Cardiac muscle cell (in vitro differentiated cells and primary cell): ENCODE data around the gene KCNS1. TPM values are rescaled to one million over a fixed set of nuclear protein-coding genes. Genes with fewer than 3 reads are reported as not detected.

Experiments
- DNase-seq, 2 donors: peaks; one replicate each; pipeline versions ENCODE4 v3.0.0 to v3.0.0-alpha.2; 2010 to 2017; ENCODE audit warnings: low read depth in 1 of 2, low spot score in 1 of 2
- H3K27ac ChIP-seq: fragments of 200-600 bp; sonication (generic); 2 replicates; pipeline ENCODE4 v1.5.1; 2016
- H3K27me3 ChIP-seq: fragments of 200-600 bp; sonication (generic); 2 replicates; pipeline ENCODE4 v1.6.0; 2016; ENCODE audit warnings: control low read depth
- H3K36me3 ChIP-seq: fragments of 200-600 bp; sonication (generic); 2 replicates; pipeline ENCODE4 v1.5.1; 2016; ENCODE audit warnings: control low read depth
- H3K4me1 ChIP-seq: fragments of 200-600 bp; sonication (generic); 2 replicates; pipeline ENCODE4 v1.8.1; 2017; ENCODE audit warnings: low read depth, mild to moderate bottlenecking, mixed run types
- H3K4me3 ChIP-seq: fragments of 200-600 bp; sonication (generic); 2 replicates; pipeline ENCODE4 v1.5.1; 2016; ENCODE audit warnings: mild to moderate bottlenecking
- H3K9me3 ChIP-seq: fragments of 200-600 bp; sonication (generic); 2 replicates; pipeline ENCODE4 v1.5.1; 2017; ENCODE audit warnings: low read depth, mild to moderate bottlenecking, control low read depth
- polyA plus RNA-seq: library from polyadenylated mRNA; unstranded; fragments of >200 nt; fragmentation: Nextera tagmentation; extraction: Ambion mirVana; gene quantifications from 2 replicates; pipeline ENCODE4 v1.2.1, GENCODE V29; 2016
- total RNA-seq: library from RNA; depleted of rRNA; stranded (reverse); fragments of >200 nt; gene quantifications from 2 replicates; pipeline ENCODE4 v1.2.3, GENCODE V29; 2016
- TF ChIP-seq, protein P1 (sequence below): IDR thresholded peaks from 2 replicates; pipeline ENCODE4 v1.5.1; 2012; ENCODE audit warnings: low read depth, mild to moderate bottlenecking, low read length

The KCNS1 gene
- total and polyA plus RNA-seq, 2 experiments from 2014 or later, result not detected

DNA sequence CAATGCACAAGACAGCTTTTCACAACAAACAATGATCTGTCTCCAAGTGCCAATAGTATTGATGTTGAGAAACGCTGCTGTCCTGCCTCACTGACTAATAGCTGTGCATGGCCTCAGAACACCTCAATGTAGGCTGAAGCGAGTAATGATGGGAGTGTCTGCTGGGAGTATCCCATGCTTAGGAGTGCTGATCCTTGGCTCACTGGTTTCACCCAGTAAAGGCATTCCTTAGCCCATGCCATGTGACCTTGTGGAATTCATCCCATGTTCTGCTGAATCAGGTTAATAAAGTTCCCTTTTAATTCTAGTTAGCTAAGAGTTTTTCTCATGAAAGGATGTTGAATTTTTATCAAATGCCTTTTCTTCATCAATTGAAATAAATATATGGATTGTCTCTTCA is 27.2 kb upstream of the KCNS1 start:
- TF ChIP-seq, protein P1, sequence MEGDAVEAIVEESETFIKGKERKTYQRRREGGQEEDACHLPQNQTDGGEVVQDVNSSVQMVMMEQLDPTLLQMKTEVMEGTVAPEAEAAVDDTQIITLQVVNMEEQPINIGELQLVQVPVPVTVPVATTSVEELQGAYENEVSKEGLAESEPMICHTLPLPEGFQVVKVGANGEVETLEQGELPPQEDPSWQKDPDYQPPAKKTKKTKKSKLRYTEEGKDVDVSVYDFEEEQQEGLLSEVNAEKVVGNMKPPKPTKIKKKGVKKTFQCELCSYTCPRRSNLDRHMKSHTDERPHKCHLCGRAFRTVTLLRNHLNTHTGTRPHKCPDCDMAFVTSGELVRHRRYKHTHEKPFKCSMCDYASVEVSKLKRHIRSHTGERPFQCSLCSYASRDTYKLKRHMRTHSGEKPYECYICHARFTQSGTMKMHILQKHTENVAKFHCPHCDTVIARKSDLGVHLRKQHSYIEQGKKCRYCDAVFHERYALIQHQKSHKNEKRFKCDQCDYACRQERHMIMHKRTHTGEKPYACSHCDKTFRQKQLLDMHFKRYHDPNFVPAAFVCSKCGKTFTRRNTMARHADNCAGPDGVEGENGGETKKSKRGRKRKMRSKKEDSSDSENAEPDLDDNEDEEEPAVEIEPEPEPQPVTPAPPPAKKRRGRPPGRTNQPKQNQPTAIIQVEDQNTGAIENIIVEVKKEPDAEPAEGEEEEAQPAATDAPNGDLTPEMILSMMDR, result no peak
- Histone ChIP-seq H3K27me3 (peaks cover 22% of the 10 kb centered on the region), H3K4me1 (no peaks in the 10 kb centered on the region), H3K9me3 (no peaks in the 10 kb centered on the region), H3K27ac (no peak overlapping the region), H3K4me3 (no peak overlapping the region), H3K36me3 (no peaks in the 10 kb centered on the region)
- no peak for DNase-seq

DNA sequence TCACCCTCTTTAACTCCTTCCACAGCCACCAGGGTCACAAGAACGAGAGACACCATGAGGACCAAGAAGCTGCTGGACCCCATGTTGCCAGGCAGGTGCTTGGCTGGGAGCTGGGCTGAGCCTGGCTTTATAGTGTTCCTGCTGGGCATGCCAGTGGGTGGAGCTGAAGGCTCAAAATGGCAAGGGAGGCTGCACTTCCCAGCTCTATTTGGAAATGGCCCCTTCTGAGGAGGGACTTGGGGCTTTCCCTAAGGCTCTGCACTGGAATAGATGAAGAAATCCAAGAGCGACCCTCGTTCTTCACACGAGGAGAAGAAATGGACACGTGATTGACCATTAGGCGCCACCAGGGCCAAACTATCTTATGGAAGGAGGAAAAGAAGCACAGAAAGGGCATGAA is 23.4 kb upstream of the KCNS1 start, which contains the start of gene WFDC12:
Gene WFDC12 (minus strand): TSS at position 101 of the 400 bp plus-strand sequence. CDS start 18 bp downstream, at position 83.
- DNase-seq, result no peak

DNA sequence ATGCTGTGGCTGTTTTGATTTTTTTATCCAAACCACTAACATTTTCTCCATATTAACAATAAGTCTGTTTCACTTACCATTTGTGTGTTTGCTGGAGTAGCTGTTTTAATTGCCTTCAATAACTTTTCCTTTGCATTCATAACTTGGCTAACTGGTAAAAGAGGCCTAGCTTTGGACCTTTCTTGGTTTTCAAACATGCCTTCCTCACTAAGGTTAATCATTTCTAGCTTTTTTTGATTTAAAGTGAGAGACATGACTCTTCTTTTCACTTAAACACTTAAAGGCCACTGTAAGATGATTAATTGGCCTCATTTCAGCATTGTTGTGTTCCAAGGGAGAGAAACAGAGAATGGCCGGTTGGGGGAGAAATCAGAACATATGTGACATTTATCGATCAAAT is 20.5 kb upstream of the KCNS1 start:
- Histone ChIP-seq H3K4me1 (no peaks in the 10 kb centered on the region), H3K27me3 (no peaks in the 10 kb centered on the region), H3K27ac (no peak overlapping the region), H3K4me3 (no peak overlapping the region), H3K36me3 (no peaks in the 10 kb centered on the region), H3K9me3 (no peaks in the 10 kb centered on the region)
- DNase-seq, result no peak
- TF ChIP-seq, protein P1, result no peak

More for the DNA sequence above, 23.4 kb upstream of the KCNS1 start, which contains the start of gene WFDC12:
- TF ChIP-seq, protein P1, result no peak
- no peaks in the 10 kb centered on the region for H3K36me3 ChIP-seq
- no peaks in the 10 kb centered on the region for H3K9me3 ChIP-seq
- no peak within 1 kb of the TSS for H3K27ac ChIP-seq
- no peaks in the 10 kb centered on the region for H3K27me3 ChIP-seq
- H3K4me1 ChIP-seq, result no peaks in the 10 kb centered on the region
- no peak within 1 kb of the TSS for H3K4me3 ChIP-seq

DNA sequence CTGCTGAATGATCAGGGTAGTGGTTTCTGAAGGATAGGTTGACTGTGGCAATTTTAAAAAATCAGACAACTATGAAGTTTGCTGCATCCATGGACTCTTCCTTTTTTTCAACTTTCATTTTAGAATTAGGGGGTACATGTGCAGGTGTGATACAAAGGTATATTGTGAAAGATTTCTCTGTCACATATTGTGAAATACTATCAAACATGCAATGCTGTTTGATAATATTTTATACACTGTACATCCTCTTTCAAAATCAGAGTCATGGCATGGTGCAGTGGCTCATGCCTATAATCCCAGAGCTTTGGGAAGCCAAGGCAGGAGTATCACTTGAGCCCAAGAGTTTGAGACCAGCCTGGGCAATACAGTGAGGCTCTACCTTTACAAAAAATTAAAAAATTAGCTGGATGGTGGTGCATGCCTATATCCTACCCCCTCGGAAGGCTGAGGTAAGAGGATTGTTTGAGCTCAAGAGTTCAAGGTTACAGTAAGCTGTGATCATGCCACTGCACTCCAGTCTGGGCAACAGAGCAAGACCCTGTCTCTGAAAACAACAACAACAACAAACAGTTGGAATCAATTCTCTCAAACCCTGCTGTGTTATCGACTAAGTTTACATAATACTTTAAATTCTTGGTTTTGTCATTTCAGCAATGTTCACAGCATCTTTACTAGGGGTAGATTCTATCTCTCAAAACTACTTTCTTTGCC is 18.8 kb upstream of the KCNS1 start:
- Histone ChIP-seq H3K4me3 (no peak overlapping the region), H3K9me3 (no peaks in the 10 kb centered on the region), H3K27ac (no peak overlapping the region), H3K27me3 (no peaks in the 10 kb centered on the region), H3K4me1 (no peaks in the 10 kb centered on the region), H3K36me3 (no peaks in the 10 kb centered on the region)
- TF ChIP-seq, protein P1, result no peak
- DNase-seq, result no peak

DNA sequence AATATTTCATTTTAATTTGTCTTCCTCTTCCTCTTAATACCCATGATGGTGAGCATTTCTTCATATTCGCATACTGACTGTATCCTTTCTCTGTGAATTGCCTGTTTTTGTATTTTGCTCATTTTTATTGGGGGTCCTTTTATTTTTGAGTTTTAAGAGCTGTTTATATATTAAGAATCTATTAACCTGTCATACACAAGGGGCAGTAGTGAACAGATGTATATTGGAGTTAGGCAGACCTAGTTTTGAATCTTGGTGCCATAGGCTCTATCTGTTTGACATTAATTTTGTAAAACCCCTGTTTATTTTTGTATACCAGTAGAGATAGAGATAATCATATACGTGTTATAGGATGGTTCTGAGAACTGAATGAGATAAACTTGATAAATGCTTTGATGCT is 17.1 kb upstream of the KCNS1 start:
- no peak for DNase-seq
- no peaks in the 10 kb centered on the region for H3K9me3 ChIP-seq
- no peaks in the 10 kb centered on the region for H3K4me1 ChIP-seq
- no peaks in the 10 kb centered on the region for H3K27me3 ChIP-seq
- no peaks in the 10 kb centered on the region for H3K36me3 ChIP-seq
- TF ChIP-seq, protein P1, result peak; percentile 23
- no peak overlapping the region for H3K27ac ChIP-seq
- H3K4me3 ChIP-seq, result no peak overlapping the region
